Prostate gland (tissue), 2 donors: Measurements from ENCODE around the gene ZFP1.

Experiments used
- CTCF ChIP-seq, 4 experiments: fragments of 200-600 bp in 2 of 4; fragments of 450-650 bp in 2 of 4; sonication (generic) in 2 of 4; IDR thresholded peaks; 1 replicate in 3 of 4; 2 replicates in 1 of 4; pipeline ENCODE4 v1.5.1; 2016 to 2019; ENCODE audit warnings: antibody characterized with exemption in 4 of 4, mild to moderate bottlenecking in 2 of 4, moderate library complexity in 2 of 4
- POLR2A ChIP-seq: fragments of 450-650 bp; IDR thresholded peaks from one replicate; pipeline ENCODE4 v1.6.1; 2016; ENCODE audit warnings: antibody characterized with exemption, mild to moderate bottlenecking
- POLR2AphosphoS5 ChIP-seq: sonication (generic); formaldehyde crosslinking; IDR thresholded peaks from one replicate; pipeline ENCODE4 v1.6.1; 2017; ENCODE audit warnings: antibody characterized with exemption

GRCh38 chr16:75108792-75109731, 39.3 kb upstream of the ZFP1 start:
- TF ChIP-seq CTCF (IDR thresholded peaks at IDR 0.05) (peak in 1 of 4 experiments; percentile 6), POLR2AphosphoS5 (peak; percentile 69), POLR2A (peak; percentile 20)
